GM12801 (cell line): ENCODE measurements around the gene SMIM1.

ENCODE experiments used
- CTCF ChIP-seq: IDR thresholded peaks from one replicate; pipeline ENCODE4 v1.5.1; 2011; ENCODE audit warnings: control low read depth; ENCODE audit not compliant: insufficient read length; ENCODE audit errors: extremely low read depth

SMIM1 gene

GRCh38 chr1:3729594-3730542, 42.7 kb upstream of the SMIM1 start:
- no peak for TF ChIP-seq CTCF

- no peak for TF ChIP-seq CTCF
Observed at GRCh38 chr1:3730543-3731247, 41.9 kb upstream of the SMIM1 start.

DNA sequence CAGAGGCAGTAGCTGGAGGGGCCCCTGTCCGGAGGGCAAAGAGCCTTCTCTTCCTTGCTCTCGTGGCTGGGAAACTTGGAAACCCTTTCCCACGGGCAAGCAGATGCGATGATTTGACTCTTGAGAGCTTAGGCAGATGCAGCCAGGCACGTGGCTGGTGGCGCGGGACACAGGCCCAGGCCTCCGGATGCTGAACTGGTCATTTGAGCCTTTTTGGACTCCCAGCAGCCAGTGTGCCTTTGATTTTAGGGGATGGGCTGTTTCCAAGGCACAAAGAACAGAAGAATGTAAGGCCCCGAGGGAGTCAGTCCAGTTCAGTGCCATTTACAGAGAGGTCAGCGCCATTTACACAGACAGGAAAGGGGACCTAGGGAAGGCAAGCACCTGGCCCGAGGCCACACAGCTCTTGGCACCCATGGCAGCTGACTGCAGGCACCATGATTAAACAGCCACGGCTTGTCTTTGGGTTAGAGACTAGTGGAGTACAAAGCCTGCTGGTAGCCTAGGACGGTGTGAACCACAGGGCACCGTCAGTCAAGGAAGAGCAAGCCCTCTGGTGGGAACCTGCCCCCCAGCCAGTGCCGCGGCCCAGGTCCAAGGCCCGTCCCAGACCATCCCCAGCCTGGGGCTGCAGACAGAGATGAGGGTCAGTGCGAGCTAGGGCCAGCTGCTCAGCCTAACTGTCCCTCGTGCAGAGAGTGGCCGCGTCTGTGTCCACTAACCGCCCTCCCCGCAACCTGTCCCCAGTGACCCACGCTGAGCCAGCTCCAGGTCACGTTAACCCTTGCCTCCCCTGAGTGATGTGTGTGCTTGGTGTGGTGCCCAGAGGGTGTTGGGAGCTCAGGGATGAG, 40.7 kb upstream of the SMIM1 start:
- TF ChIP-seq CTCF = no peak

GRCh38 chr1:3732434-3733093, 40.0 kb upstream of the SMIM1 start:
- no peak for TF ChIP-seq CTCF

DNA sequence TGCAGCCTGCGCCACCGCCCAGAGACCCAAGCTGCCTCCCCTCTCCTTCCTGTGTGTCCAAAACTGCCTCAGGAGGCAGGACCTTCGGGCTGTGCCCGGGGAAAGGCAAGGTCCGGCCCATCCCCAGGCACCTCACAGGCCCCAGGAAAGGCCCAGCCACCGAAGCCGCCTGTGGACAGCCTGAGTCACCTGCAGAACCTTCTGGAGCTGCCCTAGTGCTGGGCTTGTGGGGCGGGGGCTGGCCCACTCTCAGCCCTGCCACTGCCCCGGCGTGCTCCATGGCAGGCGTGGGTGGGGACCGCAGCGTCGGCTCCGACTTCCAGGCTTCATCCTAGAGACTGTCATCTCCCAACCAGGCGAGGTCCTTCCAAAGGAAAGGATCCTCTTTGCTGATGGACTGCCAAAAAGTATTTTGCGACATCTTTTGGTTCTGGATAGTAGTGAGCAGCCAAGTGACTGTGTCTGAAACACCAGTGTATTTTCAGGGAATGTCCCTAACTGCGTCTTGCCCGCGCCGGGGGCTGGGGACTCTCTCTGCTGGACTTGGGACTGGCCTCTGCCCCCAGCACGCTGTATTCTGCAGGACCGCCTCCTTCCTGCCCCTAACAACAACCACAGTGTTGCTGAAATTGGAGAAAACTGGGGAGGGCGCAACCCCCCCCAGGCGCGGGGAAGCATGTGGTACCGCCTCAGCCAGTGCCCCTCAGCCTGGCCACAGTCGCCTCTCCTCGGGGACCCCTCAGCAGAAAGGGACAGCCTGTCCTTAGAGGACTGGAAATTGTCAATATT, 39.3 kb upstream of the SMIM1 start:
- no peak for TF ChIP-seq CTCF

- no peak for TF ChIP-seq CTCF
Observed at GRCh38 chr1:3733883-3734589, 38.5 kb upstream of the SMIM1 start.
